GM12865 (cell line): ENCODE data around the gene TOMM20.

Source experiments
- DNase-seq: peaks from one replicate; pipeline ENCODE4 v3.0.0; 2010; ENCODE audit warnings: low read depth
- H3K4me3 ChIP-seq: 2 replicates; pipeline ENCODE4 v1.5.1; 2011; ENCODE audit warnings: mild to moderate bottlenecking, low read depth, low read length, control low read depth
- TF ChIP-seq, protein P1 (sequence below): IDR thresholded peaks from 2 replicates; pipeline ENCODE4 v1.5.1; 2011; ENCODE audit warnings: low read length, control low read depth, low read depth, inconsistent platforms; ENCODE audit not compliant: insufficient read depth; ENCODE audit errors: missing control alignments

The TOMM20 gene

DNA sequence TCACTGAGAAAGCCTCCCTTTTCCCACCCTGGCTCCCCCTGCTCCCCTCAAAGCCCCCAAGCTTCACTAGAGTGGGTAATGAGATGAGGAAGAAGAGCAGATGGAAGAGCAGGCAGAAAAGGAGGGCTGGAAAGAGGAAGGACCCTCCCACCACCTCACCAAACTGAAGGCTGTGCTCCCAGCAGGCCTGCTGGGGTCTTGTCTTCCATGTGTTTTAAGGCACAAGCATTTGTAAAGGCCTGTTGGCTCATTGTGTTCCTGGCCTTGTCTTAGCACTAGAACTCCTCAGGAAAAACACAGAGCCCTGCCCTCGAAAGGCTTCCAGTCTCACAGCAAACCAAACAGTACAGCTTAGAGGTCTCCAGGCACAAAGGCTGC, 51.5 kb downstream of the TOMM20 start:
- H3K4me3 ChIP-seq = peak overlapping the region; percentile 58
- TF ChIP-seq, protein P1, sequence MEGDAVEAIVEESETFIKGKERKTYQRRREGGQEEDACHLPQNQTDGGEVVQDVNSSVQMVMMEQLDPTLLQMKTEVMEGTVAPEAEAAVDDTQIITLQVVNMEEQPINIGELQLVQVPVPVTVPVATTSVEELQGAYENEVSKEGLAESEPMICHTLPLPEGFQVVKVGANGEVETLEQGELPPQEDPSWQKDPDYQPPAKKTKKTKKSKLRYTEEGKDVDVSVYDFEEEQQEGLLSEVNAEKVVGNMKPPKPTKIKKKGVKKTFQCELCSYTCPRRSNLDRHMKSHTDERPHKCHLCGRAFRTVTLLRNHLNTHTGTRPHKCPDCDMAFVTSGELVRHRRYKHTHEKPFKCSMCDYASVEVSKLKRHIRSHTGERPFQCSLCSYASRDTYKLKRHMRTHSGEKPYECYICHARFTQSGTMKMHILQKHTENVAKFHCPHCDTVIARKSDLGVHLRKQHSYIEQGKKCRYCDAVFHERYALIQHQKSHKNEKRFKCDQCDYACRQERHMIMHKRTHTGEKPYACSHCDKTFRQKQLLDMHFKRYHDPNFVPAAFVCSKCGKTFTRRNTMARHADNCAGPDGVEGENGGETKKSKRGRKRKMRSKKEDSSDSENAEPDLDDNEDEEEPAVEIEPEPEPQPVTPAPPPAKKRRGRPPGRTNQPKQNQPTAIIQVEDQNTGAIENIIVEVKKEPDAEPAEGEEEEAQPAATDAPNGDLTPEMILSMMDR = no peak

DNA sequence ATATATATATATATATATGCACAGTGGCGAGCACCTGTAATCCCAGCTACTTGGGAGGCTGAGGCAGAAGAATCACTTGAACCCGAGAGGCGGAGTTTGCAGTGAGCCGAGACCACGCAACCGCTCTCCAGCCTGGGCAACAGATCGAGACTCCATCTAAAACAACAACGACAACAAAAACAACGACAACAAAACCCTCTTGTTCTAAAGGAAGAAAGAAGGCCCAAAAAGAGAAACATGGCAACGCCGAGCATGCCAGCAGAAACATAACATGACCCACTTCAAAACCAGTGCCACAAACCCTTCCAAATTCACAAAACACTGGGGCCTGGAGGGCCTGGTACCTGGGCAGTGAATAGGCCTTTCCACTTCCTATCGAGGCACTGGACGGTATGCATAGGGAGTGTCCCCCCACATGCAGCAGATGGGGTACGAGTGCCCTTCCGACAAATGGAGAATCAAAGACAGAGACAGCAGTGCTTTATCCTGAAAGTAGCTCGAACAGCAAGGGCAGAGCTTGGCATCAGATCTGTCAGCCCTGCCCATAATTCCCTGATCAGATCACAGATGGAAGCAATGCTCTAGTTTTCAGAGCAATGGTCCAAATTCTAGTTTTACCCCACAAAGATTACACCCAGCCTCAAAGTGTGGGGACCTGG, 52.0 kb downstream of the TOMM20 start:
- no peak for DNase-seq
- H3K4me3 ChIP-seq = peak overlapping the region; percentile 58
- TF ChIP-seq, protein P1 = no peak

More for the DNA sequence above, 51.5 kb downstream of the TOMM20 start:
- DNase-seq = no peak

DNA sequence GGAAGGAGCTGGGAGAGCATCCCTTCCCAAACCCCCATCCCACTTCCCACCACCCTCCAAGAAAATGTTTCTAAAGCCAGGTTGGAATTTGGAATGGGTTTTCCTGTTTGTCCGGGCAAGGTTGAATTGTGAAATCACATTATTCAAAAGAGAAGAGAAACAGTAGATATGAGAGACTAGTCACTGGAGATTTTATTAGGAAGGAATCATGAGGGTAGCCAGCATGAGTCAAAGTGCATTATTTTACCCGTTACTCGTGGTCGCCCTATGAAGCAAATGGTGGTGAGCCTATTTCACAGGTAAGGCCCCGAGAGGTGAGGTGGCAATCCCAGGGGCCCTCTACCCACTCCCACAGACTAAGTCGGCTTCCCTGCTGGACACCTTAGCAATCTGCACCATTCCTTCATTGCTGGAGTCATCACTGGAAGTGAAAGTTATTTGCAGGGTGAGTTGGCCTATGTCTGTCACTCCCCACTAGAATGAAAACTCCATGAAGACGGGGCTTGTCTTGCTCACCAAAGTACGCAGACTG, 52.8 kb downstream of the TOMM20 start:
- H3K4me3 ChIP-seq = peak overlapping the region; percentile 58
- DNase-seq = peak; percentile 65

DNA sequence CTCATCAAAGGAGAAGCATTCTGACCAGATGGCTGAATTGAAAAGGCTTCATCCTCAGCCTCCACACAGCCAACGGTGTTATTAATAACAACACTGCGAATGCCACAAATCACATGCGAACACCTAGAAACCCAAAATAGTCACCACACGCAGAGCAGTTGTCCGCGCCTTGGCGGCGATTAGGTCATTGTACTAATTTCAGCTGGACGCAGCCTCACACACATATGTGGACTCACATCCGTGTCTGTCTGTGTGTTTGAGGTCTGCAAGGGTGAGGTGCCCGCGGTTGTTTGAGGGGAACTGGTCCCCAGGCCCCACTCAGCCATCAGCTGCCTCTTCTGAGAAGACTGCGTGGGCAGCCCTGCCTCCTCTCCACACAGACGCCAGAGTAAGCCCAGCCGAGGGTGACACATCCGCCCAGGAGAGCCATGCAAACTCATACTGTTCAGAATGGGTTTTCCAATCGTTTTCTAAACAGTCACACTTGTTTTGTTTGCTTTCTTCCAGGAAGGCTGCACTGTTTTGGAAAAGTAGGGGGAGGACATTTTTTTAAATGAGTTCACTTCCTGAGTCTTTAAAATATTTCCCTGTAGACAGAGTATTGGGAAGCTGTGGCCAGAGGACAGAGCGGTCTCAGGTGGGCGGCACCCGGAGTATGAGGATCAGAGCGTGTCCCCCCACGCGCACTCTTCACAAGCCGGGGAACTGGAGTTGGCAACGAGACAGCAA, 53.4 kb downstream of the TOMM20 start:
- peak; percentile 96 for DNase-seq
- TF ChIP-seq, protein P1 = no peak
- peak overlapping the region; percentile 58 for H3K4me3 ChIP-seq

More for the DNA sequence above, 52.8 kb downstream of the TOMM20 start:
- TF ChIP-seq, protein P1 = no peak

DNA sequence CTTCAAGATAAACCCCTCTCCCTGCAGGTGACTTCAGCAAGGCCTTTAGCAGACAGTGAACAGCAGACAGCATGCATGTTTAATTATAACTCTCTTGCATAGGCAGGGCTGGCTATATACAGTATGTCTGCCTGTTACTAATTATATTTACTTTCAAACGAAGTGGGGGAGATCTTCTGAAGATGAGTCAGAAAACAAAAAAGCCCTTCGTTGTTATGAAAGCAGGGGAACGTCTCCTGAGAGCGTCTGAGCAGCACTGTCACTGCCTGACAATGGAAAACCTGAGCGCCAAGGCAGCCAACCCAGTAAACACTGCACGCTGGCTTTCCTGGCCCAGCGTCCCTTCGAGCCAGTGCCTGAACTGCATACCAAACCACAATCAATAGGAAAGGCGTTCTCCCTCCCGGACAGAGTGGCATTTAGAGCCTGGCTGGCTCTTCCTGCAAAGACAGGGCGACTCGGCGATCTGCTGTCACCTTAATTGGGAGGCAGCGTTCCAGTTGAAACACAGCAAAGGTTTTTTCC, 54.1 kb downstream of the TOMM20 start:
- H3K4me3 ChIP-seq = peak overlapping the region; percentile 58
- peak; percentile 87 for DNase-seq
- TF ChIP-seq, protein P1 = no peak

DNA sequence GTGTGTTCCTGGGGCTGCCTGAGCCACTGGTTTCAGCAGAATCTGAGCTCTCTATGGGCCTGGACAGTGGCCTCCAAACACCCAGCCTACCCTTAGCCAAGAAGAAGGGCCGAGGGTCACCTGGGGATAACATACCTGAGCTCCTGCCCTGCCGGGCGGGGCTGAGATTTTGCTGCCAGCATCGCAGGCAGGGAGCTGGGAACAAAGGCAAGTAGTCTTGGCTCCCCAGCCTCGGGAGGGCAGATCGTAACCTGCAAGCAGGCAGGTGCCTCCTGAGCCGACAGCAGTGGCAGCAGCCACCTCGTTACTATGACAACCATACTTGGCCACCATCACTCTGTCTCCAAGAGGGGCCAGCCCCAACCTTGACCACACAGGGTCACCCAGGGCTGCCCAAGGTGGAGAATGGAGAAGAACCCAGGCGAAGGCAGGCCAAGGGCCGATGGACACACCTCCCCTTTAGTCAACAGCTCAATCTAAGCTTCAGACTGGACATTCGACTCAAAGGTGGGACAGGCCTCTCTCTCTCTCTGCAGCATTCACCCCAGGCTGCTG, 54.6 kb downstream of the TOMM20 start:
- DNase-seq = peak; percentile 55
- H3K4me3 ChIP-seq = peak overlapping the region; percentile 58

More for the DNA sequence above, 54.6 kb downstream of the TOMM20 start:
- TF ChIP-seq, protein P1 = no peak
